Endothelial cell of umbilical vein (primary cell): ENCODE measurements around the gene NFATC2IP. TPM values are rescaled to one million over a fixed set of nuclear protein-coding genes. Genes with fewer than 3 reads are reported as not detected.
"Not testable (repeated sequence)": the region's sequence is repeated elsewhere in the genome, so short reads cannot be mapped to it uniquely, and the experiment has no call there.

Source experiments
- BruUV-seq: library from RNA; stranded (reverse); fragments of 400-500 nt; replicated peaks from 2 replicates; lab custom pipeline; 2021; lab: Mats Ljungman, UMichigan
- CTCF ChIA-PET: fragments of 300-600, 350-600 bp; sonication (Branson Sonifier 250); formaldehyde crosslinking; loops from one replicate; lab custom pipeline; 2021; ENCODE audit warnings: antibody characterized with exemption, inconsistent platforms; lab: Charles Lee
- POLR2A ChIA-PET: fragments of 300-600, 350-600 bp; sonication (Branson Sonifier 250); formaldehyde crosslinking; loops from one replicate; lab custom pipeline; 2021; ENCODE audit warnings: antibody characterized with exemption, inconsistent platforms; lab: Charles Lee
- DNase-seq: peaks from one replicate; pipeline ENCODE4 v3.0.0-alpha.2; 2011; ENCODE audit warnings: low read depth, low spot score
- FAIRE-seq: peaks from 2 replicates; lab custom pipeline; 2011; peaks lifted over from hg19 to GRCh38; lab: Jason Lieb, UNC
- H2AFZ ChIP-seq: 2 replicates; pipeline ENCODE4 v1.6.0; 2012; ENCODE audit warnings: low read depth, low read length, control low read depth, inconsistent platforms
- H3K27ac ChIP-seq: 2 replicates; pipeline ENCODE4 v1.5.1; 2011; ENCODE audit warnings: low read depth, mild to moderate bottlenecking, control low read depth, low read length, moderate library complexity; ENCODE audit not compliant: insufficient read depth
- H3K27me3 ChIP-seq, 2 experiments: 2 replicates each; pipeline versions ENCODE4 v1.6.0 to v1.6.1; 2011; ENCODE audit warnings: low read length in 2 of 2, mixed read lengths in 1 of 2; ENCODE audit not compliant: control insufficient read depth in 2 of 2, insufficient read depth in 2 of 2
- H3K36me3 ChIP-seq, 2 experiments: 2 replicates in 1 of 2; 3 replicates in 1 of 2; pipeline ENCODE4 v1.5.1; 2011; ENCODE audit warnings: low read length in 2 of 2, mild to moderate bottlenecking in 1 of 2, moderate library complexity in 1 of 2; ENCODE audit not compliant: control insufficient read depth in 2 of 2, insufficient read depth in 2 of 2; ENCODE audit errors: extremely low read depth in 1 of 2
- H3K4me1 ChIP-seq: 3 replicates; pipeline ENCODE4 v1.5.1; 2011; ENCODE audit warnings: mild to moderate bottlenecking, low read length; ENCODE audit not compliant: control insufficient read depth, insufficient read depth; ENCODE audit errors: extremely low read depth
- H3K4me2 ChIP-seq: 2 replicates; pipeline ENCODE4 v1.6.1; 2011; ENCODE audit warnings: low read length, control low read depth, mixed read lengths; ENCODE audit not compliant: insufficient read depth
- H3K4me3 ChIP-seq, 3 experiments: fragments of 200-600 bp in 1 of 3; sonication (generic), shearing (Covaris generic) in 1 of 3; replicated peaks in 1 of 3; 2 replicates each; pipeline ENCODE4 v1.5.1; 2011 to 2016; ENCODE audit warnings: control low read depth in 3 of 3, low read length in 3 of 3, mild to moderate bottlenecking in 2 of 3, inconsistent platforms in 1 of 3, low read depth in 1 of 3, moderate library complexity in 1 of 3; ENCODE audit not compliant: insufficient read depth in 1 of 3
- H3K79me2 ChIP-seq: 2 replicates; pipeline ENCODE4 v1.6.0; 2012; ENCODE audit warnings: low read length, inconsistent platforms; ENCODE audit not compliant: control insufficient read depth, insufficient read depth
- H3K9ac ChIP-seq: replicated peaks from 2 replicates; pipeline ENCODE3; 2011; ENCODE audit warnings: low read length, control low read depth; ENCODE audit not compliant: insufficient read depth; ENCODE audit errors: extremely low read depth
- H3K9me1 ChIP-seq: replicated peaks from 3 replicates; pipeline ENCODE4 v1.6.0; 2011; ENCODE audit warnings: mild to moderate bottlenecking, low read length; ENCODE audit not compliant: control insufficient read depth, insufficient read depth; ENCODE audit errors: extremely low read depth
- H3K9me3 ChIP-seq: replicated peaks from 2 replicates; pipeline ENCODE4 v1.5.1; 2012; ENCODE audit warnings: low read length, inconsistent platforms; ENCODE audit not compliant: control insufficient read depth, insufficient read depth
- H4K20me1 ChIP-seq: replicated peaks from 2 replicates; pipeline ENCODE3; 2011; ENCODE audit warnings: mild to moderate bottlenecking, low read length; ENCODE audit not compliant: control insufficient read depth, insufficient read depth; ENCODE audit errors: extremely low read depth
- CTCF ChIP-seq, 2 donors: IDR thresholded peaks; 1 replicate in 1 of 2; 2 replicates in 1 of 2; pipeline ENCODE4 v1.5.1; 2011; ENCODE audit warnings: low read length in 2 of 2, mild to moderate bottlenecking in 2 of 2, moderate library complexity in 2 of 2, control low read depth in 1 of 2, inconsistent platforms in 1 of 2, low read depth in 1 of 2; ENCODE audit not compliant: insufficient read depth in 1 of 2; ENCODE audit errors: extremely low read depth in 1 of 2
- EZH2 ChIP-seq: IDR thresholded peaks from 2 replicates; pipeline ENCODE4 v1.6.1; 2012; ENCODE audit warnings: borderline replicate concordance, low read depth, mild to moderate bottlenecking, moderate library complexity, low read length, inconsistent platforms; ENCODE audit not compliant: severe bottlenecking
- FOS ChIP-seq: IDR thresholded peaks from 2 replicates; pipeline ENCODE4 v1.6.1; 2011; ENCODE audit warnings: mild to moderate bottlenecking, low read length, moderate library complexity, borderline replicate concordance; ENCODE audit not compliant: insufficient read depth
- GATA2 ChIP-seq: IDR thresholded peaks from 2 replicates; pipeline ENCODE4 v1.7.0; 2011; ENCODE audit warnings: low read depth, mild to moderate bottlenecking, moderate library complexity, mixed read lengths, low read length; ENCODE audit not compliant: insufficient read length, insufficient read depth
- JUN ChIP-seq: IDR thresholded peaks from 2 replicates; pipeline ENCODE4 v1.6.1; 2011; ENCODE audit warnings: borderline replicate concordance, low read depth; ENCODE audit not compliant: insufficient read length, insufficient read depth
- MAX ChIP-seq: IDR thresholded peaks from 2 replicates; pipeline ENCODE4 v1.6.1; 2011; ENCODE audit not compliant: insufficient read depth, insufficient read length
- MYC ChIP-seq: IDR thresholded peaks from one replicate; pipeline ENCODE4 v1.6.1; 2011; ENCODE audit warnings: mild to moderate bottlenecking, low read depth, low read length
- POLR2A ChIP-seq: IDR thresholded peaks from 2 replicates; pipeline ENCODE4 v1.6.1; 2012; ENCODE audit warnings: low read depth, mild to moderate bottlenecking, control low read depth, low read length
- POLR2AphosphoS5 ChIP-seq: IDR thresholded peaks from 2 replicates; pipeline ENCODE4 v1.6.1; 2012; ENCODE audit warnings: low read depth, mild to moderate bottlenecking, control low read depth, low read length, moderate library complexity; ENCODE audit not compliant: insufficient read depth
- dilution Hi-C: fragments of 300-500 bp; cut with MboI; formaldehyde crosslinking; loops from one replicate; pipeline ENCODE4 v1.15.0; 2019; ENCODE audit warnings: low sequenced_read_pairs; ENCODE audit not compliant: extremely low pct_ligation_motif_present
- intact Hi-C: fragments of 100-400 bp; cut with micrococcal nuclease; formaldehyde crosslinking; loops from one replicate; pipeline ENCODE4 v1.10.0; 2022
- polyA plus RNA-seq, 4 experiments: library from polyadenylated mRNA; depleted of rRNA in 3 of 4; stranded (reverse) in 3 of 4; unstranded in 1 of 4; fragments of >200 nt; gene quantifications; 2 replicates each; pipeline versions ENCODE4 v1.2.1 to v1.2.3, GENCODE V29; 2011 to 2012; ENCODE audit warnings: missing spikeins in 1 of 4
- total RNA-seq: library from RNA; stranded (reverse); gene quantifications from 2 replicates; pipeline ENCODE4 v1.2.3, GENCODE V29; 2021

The NFATC2IP gene
- total and polyA plus RNA-seq, 2 donors (not counting 3 experiments of a cell fraction or from before 2014, with no cell fraction given): 64.1 to 69.6 TPM

- DNase-seq, H3K9me1 ChIP-seq, H3K4me1 ChIP-seq, H4K20me1 ChIP-seq, BruUV-seq, H3K27me3 ChIP-seq, POLR2A ChIA-PET, H3K9me3 ChIP-seq, H3K9ac ChIP-seq, H3K27ac ChIP-seq, FAIRE-seq, H3K4me3 ChIP-seq, intact Hi-C loops, H2AFZ ChIP-seq, H3K36me3 ChIP-seq, dilution Hi-C loops, H3K4me2 ChIP-seq, H3K79me2 ChIP-seq: not testable (repeated sequence)
- CTCF ChIA-PET: interaction anchor here (1.1 to 4.1 kb wide), 2 partner anchors 10 to 18 kb away, joined by 3 to 27 read pairs; no protein-coding TSS in a partner anchor
These were observed 24.5 kb upstream of the NFATC2IP start for GRCh38 chr16:28926284-28926683.

- Histone ChIP-seq H3K4me1 (no peaks in the 10 kb centered on the region), H4K20me1 (no peaks in the 10 kb centered on the region), H3K36me3 (no peaks in the 10 kb centered on the region), H3K27me3 (no peaks in the 10 kb centered on the region), H2AFZ (no peak overlapping the region), H3K9me3 (no peaks in the 10 kb centered on the region), H3K9ac (no peak overlapping the region), H3K79me2 (no peaks in the 10 kb centered on the region), H3K27ac (no peak overlapping the region), H3K4me3 (no peak overlapping the region), H3K9me1 (no peaks in the 10 kb centered on the region), H3K4me2 (no peak overlapping the region)
- ChIA-PET POLR2A (no interaction called here), CTCF (interaction anchor here (1.1 to 4.1 kb wide), 2 partner anchors 9 to 17 kb away, joined by 3 to 27 read pairs; no protein-coding TSS in a partner anchor)
- dilution Hi-C loops: no loop called here
- no peak for DNase-seq
- FAIRE-seq: no peak
- TF ChIP-seq MYC: no peak
- TF ChIP-seq POLR2A: no peak
- no peak for TF ChIP-seq FOS
- TF ChIP-seq EZH2: no peak
- no peak for TF ChIP-seq JUN
- no peak for TF ChIP-seq MAX
- no peak for TF ChIP-seq POLR2AphosphoS5
- no peak for TF ChIP-seq GATA2
- TF ChIP-seq CTCF (IDR thresholded peaks at IDR 0.05; ENCODE audit: extremely low read depth in 1 of 2, insufficient read depth in 1 of 2, low read depth in 1 of 2, low read length in 2 of 2): no peak
- BruUV-seq: no TSS peak
- intact Hi-C loops: no loop called here
These were observed 22.9 kb upstream of the NFATC2IP start for GRCh38 chr16:28927815-28928214.
